ENCODE results near the gene BMP7.
"Not testable (repeated sequence)": the region's sequence is repeated elsewhere in the genome, so short reads cannot be mapped to it uniquely, and the experiment has no call there.

Gene BMP7

GRCh38 chr20:57248132-57248797 is 18.2 kb downstream of the BMP7 start:
- DNase-seq: no peak

GRCh38 chr20:57247292-57247965 is 19.0 kb downstream of the BMP7 start:
- no peak for DNase-seq

- DNase-seq: no peak
These were observed 20.4 kb downstream of the BMP7 start for GRCh38 chr20:57245997-57246396.

GRCh38 chr20:57244627-57245214 is 21.7 kb downstream of the BMP7 start:
- no peak for DNase-seq

GRCh38 chr20:57244221-57244585 is 22.2 kb downstream of the BMP7 start:
- no peak for DNase-seq

- DNase-seq: no peak
These were observed 22.8 kb downstream of the BMP7 start for GRCh38 chr20:57243480-57244220.

GRCh38 chr20:57242414-57242813 is 24.0 kb downstream of the BMP7 start:
- DNase-seq: no peak

- DNase-seq: no peak
These were observed 25.0 kb downstream of the BMP7 start for GRCh38 chr20:57241363-57241991.

GRCh38 chr20:57240581-57241362 is 25.7 kb downstream of the BMP7 start:
- no peak for DNase-seq

GRCh38 chr20:57239725-57240124 is 26.7 kb downstream of the BMP7 start:
- DNase-seq: not testable (repeated sequence)

GRCh38 chr20:57239324-57239723 is 27.1 kb downstream of the BMP7 start:
- DNase-seq: not testable (repeated sequence)

GRCh38 chr20:57238089-57238488 is 28.4 kb downstream of the BMP7 start:
- no peak for DNase-seq

- no peak for DNase-seq
These were observed 28.9 kb downstream of the BMP7 start for GRCh38 chr20:57237585-57237953.

- DNase-seq: no peak
These were observed 29.4 kb downstream of the BMP7 start for GRCh38 chr20:57236813-57237584.

GRCh38 chr20:57234556-57235251 is 31.7 kb downstream of the BMP7 start:
- no peak for DNase-seq

GRCh38 chr20:57231951-57232428 is 34.5 kb downstream of the BMP7 start:
- no peak for DNase-seq

- no peak for DNase-seq
These were observed 35.3 kb downstream of the BMP7 start for GRCh38 chr20:57231161-57231560.

- no peak for DNase-seq
These were observed 36.2 kb downstream of the BMP7 start for GRCh38 chr20:57230247-57230646.

GRCh38 chr20:57229490-57229889 is 37.0 kb downstream of the BMP7 start:
- DNase-seq: no peak

GRCh38 chr20:57225830-57226229 is 40.6 kb downstream of the BMP7 start:
- no peak for DNase-seq

All from activated CD4-positive, alpha-beta T cell treated with anti-CD3 and anti-CD28 coated beads, Interleukin-2, amount 50 U/mL, for 4 hours (primary cell).